Measurements from ENCODE around the gene VPS26C. TPM values are rescaled to one million over a fixed set of nuclear protein-coding genes. Genes with fewer than 3 reads are reported as not detected.

Gene VPS26C
- total and polyA plus RNA-seq, 5 donors from 2014 or later, result 49.4 to 104 (median 91.9) TPM

- H3K27ac ChIP-seq (ENCODE audit: insufficient read depth, low read length, poor library complexity, severe bottlenecking), result no peak overlapping the region
- Mint-ChIP-seq H3K4me1 (peaks cover 7 to 32% (median 17%) of the 10 kb centered on the region in 4 donors), H3K36me3 (peaks cover 39% of the 10 kb centered on the region), H3K4me3 (no peak overlapping the region), H3K27me3 (no peaks in the 10 kb centered on the region), H3K9me3 (no peaks in the 10 kb centered on the region), H3K27ac (peak overlapping the region; percentile 88 to 93 (median 91))
- H3K36me3 ChIP-seq (ENCODE audit: control insufficient read depth, insufficient read depth, low read length), result peaks cover 63% of the 10 kb centered on the region
- no peaks in the 10 kb centered on the region for H3K9me3 ChIP-seq (ENCODE audit: control insufficient read depth in 2 of 2, low read length in 2 of 2)
- no peak overlapping the region for H3K4me3 ChIP-seq (ENCODE audit: low read depth, low read length)
- DNase-seq (peak in 1 of 3 donors; percentile 67), ATAC-seq (ENCODE audit: low read depth in 2 of 2) (peak; percentile 65 to 89)
- H3K4me1 ChIP-seq (ENCODE audit: control insufficient read depth, insufficient read depth, low read length, poor library complexity, severe bottlenecking), result peaks cover 4% of the 10 kb centered on the region
- H3K27me3 ChIP-seq (ENCODE audit: control insufficient read depth, insufficient read depth, low read length), result no peaks in the 10 kb centered on the region
Observed at GRCh38 chr21:37237764-37238163, 29.4 kb downstream of the VPS26C start.

GRCh38 chr21:37237346-37237745, 29.8 kb downstream of the VPS26C start:
- DNase-seq (no peak), ATAC-seq (ENCODE audit: low read depth in 2 of 2) (no peak)
- Histone ChIP-seq H3K27me3 (ENCODE audit: control insufficient read depth, insufficient read depth, low read length) (no peaks in the 10 kb centered on the region), H3K4me3 (ENCODE audit: low read depth, low read length) (no peak overlapping the region), H3K27ac (ENCODE audit: insufficient read depth, low read length, poor library complexity, severe bottlenecking) (no peak overlapping the region), H3K4me1 (ENCODE audit: control insufficient read depth, insufficient read depth, low read length, poor library complexity, severe bottlenecking) (peaks cover 4% of the 10 kb centered on the region), H3K9me3 (ENCODE audit: control insufficient read depth in 2 of 2, low read length in 2 of 2) (no peaks in the 10 kb centered on the region), H3K36me3 (ENCODE audit: control insufficient read depth, insufficient read depth, low read length) (peaks cover 66% of the 10 kb centered on the region)
- peaks cover 7 to 30% (median 15%) of the 10 kb centered on the region in 4 donors for H3K4me1 Mint-ChIP-seq
- no peaks in the 10 kb centered on the region for H3K27me3 Mint-ChIP-seq
- no peaks in the 10 kb centered on the region for H3K9me3 Mint-ChIP-seq
- H3K27ac Mint-ChIP-seq, result peak overlapping the region; percentile 88 to 93 (median 91)
- peaks cover 41% of the 10 kb centered on the region for H3K36me3 Mint-ChIP-seq
- no peak overlapping the region for H3K4me3 Mint-ChIP-seq

DNA sequence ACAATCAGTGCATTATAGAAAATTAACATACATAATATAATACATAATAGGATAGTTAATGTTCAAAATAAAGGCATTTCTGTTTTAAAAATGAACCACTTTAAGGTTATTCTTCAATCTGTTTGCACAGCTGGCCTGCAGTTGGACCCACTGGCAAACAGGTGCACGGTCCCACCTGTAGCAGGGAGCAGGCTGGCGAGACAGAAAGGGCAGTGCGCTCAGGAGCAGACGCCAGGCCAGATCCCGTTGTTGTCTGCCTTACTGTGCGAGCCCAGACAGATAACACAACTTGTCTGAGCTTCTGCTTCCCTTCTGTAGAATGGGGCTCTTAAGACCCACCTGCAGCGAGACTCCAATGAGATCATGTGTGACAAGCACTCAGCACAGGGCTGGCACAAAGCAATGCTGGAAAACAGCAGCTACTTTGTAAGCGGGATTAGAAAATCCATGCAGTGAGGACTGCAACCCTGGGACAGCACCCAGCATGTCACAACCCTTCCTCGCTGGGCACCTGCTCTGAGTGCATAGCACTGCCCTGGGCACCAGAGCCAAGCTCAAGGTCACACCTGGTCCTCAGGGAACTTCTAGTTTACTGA, 33.5 kb downstream of the VPS26C start:
- Mint-ChIP-seq H3K9me3 (no peaks in the 10 kb centered on the region), H3K27ac (no peak overlapping the region)
- no peaks in the 10 kb centered on the region for H3K27me3 ChIP-seq (ENCODE audit: control insufficient read depth, insufficient read depth, low read length)

DNA sequence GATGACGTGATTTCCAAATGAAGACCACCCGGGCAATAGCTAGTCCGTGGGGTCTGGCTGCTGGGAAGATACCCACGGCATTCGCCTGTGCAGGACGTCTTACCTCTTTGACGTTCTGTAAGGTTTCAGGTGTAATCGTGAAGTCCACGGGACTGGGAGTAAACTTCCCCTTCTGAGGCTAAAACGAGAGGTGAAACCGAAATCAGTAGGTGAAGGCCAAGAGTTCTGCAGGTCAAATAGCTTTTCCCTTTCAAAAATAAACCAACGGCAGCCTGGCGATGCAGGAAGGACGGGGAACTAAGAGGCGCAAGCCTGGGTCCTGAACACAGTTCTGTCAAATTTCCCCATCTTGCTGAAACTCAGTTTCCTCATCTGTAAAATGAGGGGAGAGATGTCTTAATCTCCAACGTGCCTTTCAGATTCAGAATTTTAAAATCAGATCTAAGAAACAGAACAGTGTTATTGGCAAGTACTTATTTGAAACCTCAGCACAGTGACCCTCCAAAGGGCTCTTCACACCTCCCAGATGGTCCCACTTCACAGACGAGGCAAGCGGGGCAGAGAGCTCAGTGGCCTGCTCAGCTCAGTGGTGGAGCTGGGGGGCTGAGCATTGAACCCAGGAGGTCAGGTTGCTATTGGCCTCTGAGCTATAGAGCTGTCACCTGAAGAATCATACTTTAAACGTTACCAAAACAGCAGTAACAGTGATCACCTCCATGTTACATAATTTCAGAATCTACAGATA, 34.7 kb downstream of the VPS26C start:
- H3K27ac ChIP-seq (ENCODE audit: insufficient read depth, low read length, poor library complexity, severe bottlenecking), result no peak overlapping the region
- DNase-seq (no peak), ATAC-seq (ENCODE audit: low read depth in 2 of 2) (no peak)
- no peaks in the 10 kb centered on the region for H3K9me3 ChIP-seq (ENCODE audit: control insufficient read depth in 2 of 2, low read length in 2 of 2)
- Mint-ChIP-seq H3K4me1 (peaks cover 0 to 7% (median 4%) of the 10 kb centered on the region in 4 donors), H3K9me3 (no peaks in the 10 kb centered on the region), H3K36me3 (peaks cover 54% of the 10 kb centered on the region), H3K4me3 (no peak overlapping the region), H3K27me3 (no peaks in the 10 kb centered on the region), H3K27ac (no peak overlapping the region)
- H3K4me3 ChIP-seq (ENCODE audit: low read depth, low read length), result no peak overlapping the region
- peaks cover 77% of the 10 kb centered on the region for H3K36me3 ChIP-seq (ENCODE audit: control insufficient read depth, insufficient read depth, low read length)
- no peaks in the 10 kb centered on the region for H3K4me1 ChIP-seq (ENCODE audit: control insufficient read depth, insufficient read depth, low read length, poor library complexity, severe bottlenecking)
- H3K27me3 ChIP-seq (ENCODE audit: control insufficient read depth, insufficient read depth, low read length), result no peaks in the 10 kb centered on the region

More for the DNA sequence above, 33.5 kb downstream of the VPS26C start:
- H3K36me3 ChIP-seq (ENCODE audit: control insufficient read depth, insufficient read depth, low read length), result peaks cover 77% of the 10 kb centered on the region
- peaks cover 54% of the 10 kb centered on the region for H3K36me3 Mint-ChIP-seq
- no peak overlapping the region for H3K4me3 Mint-ChIP-seq
- H3K4me1 ChIP-seq (ENCODE audit: control insufficient read depth, insufficient read depth, low read length, poor library complexity, severe bottlenecking), result peaks cover 4% of the 10 kb centered on the region
- ATAC-seq (ENCODE audit: low read depth in 2 of 2) (no peak), DNase-seq (no peak)
- no peak overlapping the region for H3K4me3 ChIP-seq (ENCODE audit: low read depth, low read length)
- no peak overlapping the region for H3K27ac ChIP-seq (ENCODE audit: insufficient read depth, low read length, poor library complexity, severe bottlenecking)
- no peaks in the 10 kb centered on the region for H3K9me3 ChIP-seq (ENCODE audit: control insufficient read depth in 2 of 2, low read length in 2 of 2)
- H3K4me1 Mint-ChIP-seq, result peaks cover 7 to 17% (median 14%) of the 10 kb centered on the region in 4 donors
- H3K27me3 Mint-ChIP-seq, result no peaks in the 10 kb centered on the region

- Mint-ChIP-seq H3K27ac (no peak overlapping the region), H3K9me3 (no peaks in the 10 kb centered on the region), H3K4me3 (no peak overlapping the region), H3K36me3 (peaks cover 52% of the 10 kb centered on the region), H3K4me1 (peaks cover 0 to 4% (median 0%) of the 10 kb centered on the region in 4 donors), H3K27me3 (no peaks in the 10 kb centered on the region)
- Histone ChIP-seq H3K4me3 (ENCODE audit: low read depth, low read length) (no peak overlapping the region), H3K36me3 (ENCODE audit: control insufficient read depth, insufficient read depth, low read length) (peaks cover 77% of the 10 kb centered on the region), H3K27me3 (ENCODE audit: control insufficient read depth, insufficient read depth, low read length) (no peaks in the 10 kb centered on the region), H3K4me1 (ENCODE audit: control insufficient read depth, insufficient read depth, low read length, poor library complexity, severe bottlenecking) (no peaks in the 10 kb centered on the region), H3K9me3 (ENCODE audit: control insufficient read depth in 2 of 2, low read length in 2 of 2) (no peaks in the 10 kb centered on the region), H3K27ac (ENCODE audit: insufficient read depth, low read length, poor library complexity, severe bottlenecking) (no peak overlapping the region)
- DNase-seq (no peak), ATAC-seq (ENCODE audit: low read depth in 2 of 2) (no peak)
Observed at GRCh38 chr21:37231671-37232070, 35.5 kb downstream of the VPS26C start.

DNA sequence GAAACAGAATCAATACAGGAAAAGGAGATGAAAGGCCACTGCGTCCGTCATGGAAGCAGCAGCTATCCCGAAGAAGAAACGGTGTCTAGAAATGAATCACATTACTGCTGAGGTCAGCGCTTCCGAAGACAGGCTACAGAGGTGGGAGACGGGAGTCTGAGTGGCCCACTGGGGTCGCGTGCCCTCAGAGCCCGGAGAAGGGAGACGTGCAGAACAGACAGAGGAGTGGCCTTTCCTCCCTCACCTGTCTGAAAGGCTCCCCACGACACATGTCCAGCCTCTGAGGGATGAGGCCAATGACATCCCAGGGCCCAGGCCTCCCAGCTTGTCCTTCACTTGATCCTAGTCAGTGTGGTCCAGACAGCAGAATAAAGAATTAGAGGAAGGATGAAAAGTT, 35.9 kb downstream of the VPS26C start:
- peaks cover 0 to 4% (median under 1%) of the 10 kb centered on the region in 4 donors for H3K4me1 Mint-ChIP-seq
- peaks cover 77% of the 10 kb centered on the region for H3K36me3 ChIP-seq (ENCODE audit: control insufficient read depth, insufficient read depth, low read length)

GRCh38 chr21:37230632-37231248, 36.4 kb downstream of the VPS26C start:
- H3K4me3 Mint-ChIP-seq, result no peak overlapping the region
- DNase-seq (no peak), ATAC-seq (ENCODE audit: low read depth in 2 of 2) (no peak)
- no peaks in the 10 kb centered on the region for H3K27me3 Mint-ChIP-seq
- peaks cover 81% of the 10 kb centered on the region for H3K36me3 ChIP-seq (ENCODE audit: control insufficient read depth, insufficient read depth, low read length)
- no peak overlapping the region for H3K27ac ChIP-seq (ENCODE audit: insufficient read depth, low read length, poor library complexity, severe bottlenecking)
- no peak overlapping the region for H3K4me3 ChIP-seq (ENCODE audit: low read depth, low read length)
- peaks cover 3% of the 10 kb centered on the region for H3K4me1 ChIP-seq (ENCODE audit: control insufficient read depth, insufficient read depth, low read length, poor library complexity, severe bottlenecking)
- no peaks in the 10 kb centered on the region for H3K9me3 Mint-ChIP-seq
- no peaks in the 10 kb centered on the region for H3K27me3 ChIP-seq (ENCODE audit: control insufficient read depth, insufficient read depth, low read length)
- no peaks in the 10 kb centered on the region for H3K9me3 ChIP-seq (ENCODE audit: control insufficient read depth in 2 of 2, low read length in 2 of 2)
- peak overlapping the region in 2 of 3 donors; percentile 46 to 83 for H3K27ac Mint-ChIP-seq
- H3K4me1 Mint-ChIP-seq, result peaks cover 0 to 8% (median 4%) of the 10 kb centered on the region in 4 donors
- peaks cover 50% of the 10 kb centered on the region for H3K36me3 Mint-ChIP-seq

More for the DNA sequence above, 35.9 kb downstream of the VPS26C start:
- no peaks in the 10 kb centered on the region for H3K27me3 ChIP-seq (ENCODE audit: control insufficient read depth, insufficient read depth, low read length)
- no peaks in the 10 kb centered on the region for H3K27me3 Mint-ChIP-seq
- ATAC-seq (ENCODE audit: low read depth in 2 of 2) (no peak), DNase-seq (no peak)
- no peaks in the 10 kb centered on the region for H3K9me3 ChIP-seq (ENCODE audit: control insufficient read depth in 2 of 2, low read length in 2 of 2)
- no peak overlapping the region for H3K27ac ChIP-seq (ENCODE audit: insufficient read depth, low read length, poor library complexity, severe bottlenecking)
- H3K9me3 Mint-ChIP-seq, result no peaks in the 10 kb centered on the region
- no peaks in the 10 kb centered on the region for H3K4me1 ChIP-seq (ENCODE audit: control insufficient read depth, insufficient read depth, low read length, poor library complexity, severe bottlenecking)
- peaks cover 53% of the 10 kb centered on the region for H3K36me3 Mint-ChIP-seq
- H3K4me3 Mint-ChIP-seq, result no peak overlapping the region
- H3K4me3 ChIP-seq (ENCODE audit: low read depth, low read length), result no peak overlapping the region
- peak overlapping the region in 1 of 3 donors; percentile 83 for H3K27ac Mint-ChIP-seq

Measured in CD4-positive, CD25-positive, alpha-beta regulatory T cell (primary cell).